K562 (cell line): Measurements from ENCODE around the gene MICOS13. TPM values are rescaled to one million over a fixed set of nuclear protein-coding genes. Genes with fewer than 3 reads are reported as not detected.
A peak's percentile ranks its signal among the peaks of the same experiment; 100 is the strongest.

ENCODE experiments used
- CTCF ChIP-seq, 3 experiments: IDR thresholded peaks in 2 of 3; conservative IDR thresholded peaks in 1 of 3; 2 replicates each; pipeline ENCODE4 v1.5.1; 2011 to 2012; ENCODE audit warnings: low read length in 3 of 3, mild to moderate bottlenecking in 3 of 3, control low read depth in 2 of 3, improper control_type of control experiment in 1 of 3, inconsistent platforms in 1 of 3, low read depth in 1 of 3, mixed read lengths in 1 of 3, moderate library complexity in 1 of 3; ENCODE audit not compliant: insufficient read depth in 2 of 3
- CXXC5 ChIP-seq: fragments of 250-450 bp; sonication (Bioruptor Pico); IDR thresholded peaks from 2 replicates; pipeline ENCODE4 v1.8.0; 2022; ENCODE audit warnings: inconsistent platforms, mild to moderate bottlenecking, moderate library complexity
- MGA ChIP-seq: fragments of 450-650 bp; IDR thresholded peaks from 2 replicates; pipeline ENCODE4 v1.6.1; 2016; ENCODE audit warnings: mild to moderate bottlenecking, moderate library complexity
- NR2C2 ChIP-seq, 2 experiments: fragments of 200-800 bp in 1 of 2; sonication (Bioruptor generic) in 1 of 2; sonication (generic) in 1 of 2; formaldehyde crosslinking in 1 of 2; IDR thresholded peaks; 2 replicates each; pipeline versions ENCODE4 v1.6.1 to v1.8.0; 2016 to 2022; ENCODE audit warnings: mild to moderate bottlenecking in 1 of 2, missing compliant biosample characterization in 1 of 2, missing genetic modification characterization in 1 of 2, missing genetic modification reagents in 1 of 2
- SMAD3 ChIP-seq: fragments of 450-650 bp; formaldehyde crosslinking; conservative IDR thresholded peaks from 2 replicates; pipeline ENCODE4 v1.4.0; 2020; ENCODE audit warnings: mild to moderate bottlenecking
- ZBTB12 ChIP-seq: fragments of 250-450 bp; sonication (Bioruptor Pico); IDR thresholded peaks from 2 replicates; pipeline ENCODE4 v1.4.0; 2020
- ZNF395 ChIP-seq: fragments of 200-800 bp; sonication (Bioruptor generic); IDR thresholded peaks from 2 replicates; pipeline ENCODE4 v1.6.1; 2017; ENCODE audit warnings: missing genetic modification characterization, missing compliant biosample characterization
- polyA plus RNA-seq, 8 experiments: library from polyadenylated mRNA; depleted of rRNA in 4 of 8; stranded (reverse) in 5 of 8; unstranded in 3 of 8; fragments of >200 nt; fragmentation: Nextera tagmentation in 2 of 8; fragmentation: Illumina TruSeq in 1 of 8; extraction: Ambion mirVana in 2 of 8; extraction: Trizol in 1 of 8; gene quantifications; 2 replicates each; pipeline versions ENCODE4 v1.2.1 to v1.2.3, GENCODE V29; 2011 to 2014; ENCODE audit warnings: inconsistent platforms in 1 of 8, missing spikeins in 1 of 8
- total RNA-seq, 7 experiments: library from RNA; depleted of rRNA in 6 of 7; stranded (reverse); fragments of >200 nt in 6 of 7; fragmentation: Illumina TruSeq in 2 of 7; extraction: Trizol in 2 of 7; gene quantifications; 2 replicates each; pipeline versions ENCODE4 v1.2.1 to v1.2.3, GENCODE V29; 2011 to 2021; ENCODE audit warnings: low replicate concordance in 1 of 7
- TF ChIP-seq, protein P1 (sequence below): sonication (generic); formaldehyde crosslinking; IDR thresholded peaks from 2 replicates; pipeline ENCODE4 v1.8.0; 2022; ENCODE audit warnings: mild to moderate bottlenecking, missing genetic modification reagents

Gene MICOS13
- total and polyA plus RNA-seq, 9 of the 15 experiments (the other 6 are each of a cell fraction or from before 2014, with no cell fraction given), result 15.5 to 220 (median 49.4) TPM

DNA sequence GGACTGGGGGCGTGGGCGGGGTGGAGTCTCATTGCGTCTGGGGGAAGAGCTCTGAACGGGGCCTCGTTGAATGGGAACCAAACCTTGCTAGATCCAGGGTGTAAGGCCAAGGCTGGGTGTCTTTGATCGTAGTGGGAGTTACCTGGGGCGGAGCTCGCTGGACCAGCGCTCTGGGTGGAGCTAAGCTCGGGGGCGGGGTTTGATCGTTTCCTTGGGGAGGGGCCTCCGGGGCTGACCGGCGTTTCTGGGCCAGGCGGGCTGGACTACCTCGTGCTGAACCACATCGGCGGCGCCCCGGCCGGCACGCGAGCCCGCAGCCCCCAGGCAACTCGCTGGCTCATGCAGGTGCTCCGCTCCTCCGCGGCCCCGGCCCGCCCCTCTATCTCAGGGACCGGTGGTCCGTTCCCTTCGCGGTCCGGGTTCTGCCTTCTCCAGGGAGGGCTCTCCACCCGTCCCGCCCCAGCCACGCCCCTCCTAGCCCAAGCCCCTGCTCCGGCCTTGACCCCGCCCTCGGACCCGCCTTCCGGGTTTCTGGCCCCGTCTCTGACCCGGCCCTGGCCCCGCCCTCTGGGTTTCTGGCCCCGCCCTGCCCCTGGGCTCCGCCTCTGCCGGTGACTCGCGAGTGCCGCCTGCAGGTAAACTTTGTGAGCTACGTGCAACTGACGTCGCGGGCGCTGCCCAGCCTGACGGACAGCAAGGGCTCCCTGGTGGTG lies 6.5 kb upstream of the MICOS13 start (continued):
- TF ChIP-seq ZNF395 (CRISPR knock-in tag) (peak; percentile 61; the same call in 1 of the 2 replicates), ZBTB12 (CRISPR knock-in tag) (0 out of 2 replicates have a peak, but pooled peaks have one; percentile 19), NR2C2 (CRISPR knock-in tag; IDR thresholded peaks at IDR 0.05) (no peak; the same call in 1 of the 2 replicates), NR2C2 (tag; IDR thresholded peaks at IDR 0.05) (peak; percentile 14; the same call in 1 of the 2 replicates), SMAD3 (CRISPR knock-in tag) (0 out of 2 replicates have a peak, but pooled peaks have one; percentile 24), CTCF (IDR thresholded peaks at IDR 0.05 in 2 of 3, conservative IDR thresholded peaks at IDR 0.05 in 1 of 3; ENCODE audit: insufficient read depth in 2 of 3, low read depth in 1 of 3, low read length in 3 of 3) (peak; percentile 80 to 96 (median 95)), CXXC5 (CRISPR knock-in tag) (peak; percentile 58), MGA (peak; percentile 59)
- TF ChIP-seq, protein P1, sequence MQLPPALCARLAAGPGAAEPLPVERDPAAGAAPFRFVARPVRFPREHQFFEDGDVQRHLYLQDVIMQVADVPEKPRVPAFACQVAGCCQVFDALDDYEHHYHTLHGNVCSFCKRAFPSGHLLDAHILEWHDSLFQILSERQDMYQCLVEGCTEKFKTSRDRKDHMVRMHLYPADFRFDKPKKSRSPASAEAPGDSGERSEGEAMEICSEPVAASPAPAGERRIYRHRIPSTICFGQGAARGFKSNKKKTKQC (CRISPR knock-in tag), result 0 out of 2 replicates have a peak, but pooled peaks have one; percentile 48
